Muscle layer of duodenum (tissue), 2 donors: ENCODE data around the gene HSPA9.
"Not testable (repeated sequence)": the region's sequence is repeated elsewhere in the genome, so short reads cannot be mapped to it uniquely, and the experiment has no call there.

Experiments used
- H3K27ac ChIP-seq: one replicate; pipeline ENCODE4 v1.7.0; 2013; ENCODE audit warnings: mild to moderate bottlenecking, low read length
- H3K27me3 ChIP-seq: one replicate; pipeline ENCODE4 v1.7.0; 2013; ENCODE audit warnings: low read depth, mild to moderate bottlenecking, control low read depth, low read length
- H3K36me3 ChIP-seq, 2 donors: one replicate each; pipeline ENCODE4 v1.7.0; 2013; ENCODE audit warnings: low read length in 2 of 2, control low read depth in 1 of 2, mild to moderate bottlenecking in 1 of 2; ENCODE audit not compliant: insufficient read depth in 2 of 2, control insufficient read depth in 1 of 2
- H3K4me1 ChIP-seq, 2 donors: one replicate each; pipeline ENCODE4 v1.7.0; 2013; ENCODE audit warnings: low read length in 2 of 2, mild to moderate bottlenecking in 2 of 2, control low read depth in 1 of 2, moderate library complexity in 1 of 2; ENCODE audit not compliant: insufficient read depth in 2 of 2, control insufficient read depth in 1 of 2
- H3K4me3 ChIP-seq, 2 donors: one replicate each; pipeline ENCODE4 v1.7.0; 2013; ENCODE audit warnings: low read length in 2 of 2, low read depth in 1 of 2, mild to moderate bottlenecking in 1 of 2
- H3K9me3 ChIP-seq, 2 donors: one replicate each; pipeline ENCODE4 v1.7.0; 2013; ENCODE audit warnings: low read length in 2 of 2, control low read depth in 1 of 2, mild to moderate bottlenecking in 1 of 2; ENCODE audit not compliant: control insufficient read depth in 1 of 2
- donor health status: healthy.

The HSPA9 gene

GRCh38 chr5:138517437-138517836, 57.8 kb downstream of the HSPA9 start:
- H3K9me3 ChIP-seq: no peaks in the 10 kb centered on the region
- no peak overlapping the region for H3K4me3 ChIP-seq
- H3K36me3 ChIP-seq: peaks cover 50 to 55% of the 10 kb centered on the region in 2 donors
- no peaks in the 10 kb centered on the region for H3K27me3 ChIP-seq
- no peak overlapping the region for H3K27ac ChIP-seq
- no peaks in the 10 kb centered on the region for H3K4me1 ChIP-seq

DNA sequence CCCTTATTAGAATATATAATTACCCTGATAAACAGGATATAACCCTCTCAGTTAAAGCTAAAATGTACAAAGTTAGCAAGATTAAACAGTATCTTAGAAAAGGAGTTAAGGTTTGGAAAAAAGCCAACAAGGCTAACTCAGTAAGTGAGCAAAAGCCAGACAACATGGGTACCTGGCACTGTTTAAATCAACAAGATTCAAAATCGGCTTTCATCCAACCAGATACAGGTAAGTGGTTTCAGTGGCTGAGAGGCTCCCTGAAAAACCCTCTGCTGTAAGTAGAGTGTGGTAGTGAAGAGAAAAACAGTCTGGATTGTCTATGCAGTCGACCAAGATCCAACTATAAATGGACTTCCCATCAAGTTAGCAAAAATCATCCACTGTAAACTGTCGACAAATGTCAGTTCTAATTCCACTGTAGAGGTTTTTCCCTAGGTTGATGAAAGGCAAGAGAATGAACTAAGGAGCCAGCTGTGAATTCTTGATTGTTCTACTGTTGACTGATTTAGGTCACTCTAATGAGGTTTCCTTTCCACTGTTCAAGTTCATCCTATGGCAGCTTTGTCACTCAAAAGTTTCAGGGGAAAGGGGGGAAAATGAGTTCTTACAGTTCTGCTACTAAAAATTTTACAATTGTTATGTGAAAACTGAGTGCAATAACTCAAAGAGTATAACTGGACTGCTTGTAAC, 59.5 kb downstream of the HSPA9 start:
- H3K9me3 ChIP-seq: no peaks in the 10 kb centered on the region
- H3K4me1 ChIP-seq: no peaks in the 10 kb centered on the region
- no peak overlapping the region for H3K4me3 ChIP-seq
- H3K27ac ChIP-seq: no peak overlapping the region
- no peaks in the 10 kb centered on the region for H3K27me3 ChIP-seq
- peaks cover 59 to 61% of the 10 kb centered on the region in 2 donors for H3K36me3 ChIP-seq

GRCh38 chr5:138514021-138514420, 61.2 kb downstream of the HSPA9 start:
- no peak overlapping the region for H3K4me3 ChIP-seq
- H3K27me3 ChIP-seq: no peaks in the 10 kb centered on the region
- H3K27ac ChIP-seq: no peak overlapping the region
- H3K36me3 ChIP-seq: peaks cover 66 to 74% of the 10 kb centered on the region in 2 donors
- no peaks in the 10 kb centered on the region for H3K4me1 ChIP-seq
- H3K9me3 ChIP-seq: no peaks in the 10 kb centered on the region

DNA sequence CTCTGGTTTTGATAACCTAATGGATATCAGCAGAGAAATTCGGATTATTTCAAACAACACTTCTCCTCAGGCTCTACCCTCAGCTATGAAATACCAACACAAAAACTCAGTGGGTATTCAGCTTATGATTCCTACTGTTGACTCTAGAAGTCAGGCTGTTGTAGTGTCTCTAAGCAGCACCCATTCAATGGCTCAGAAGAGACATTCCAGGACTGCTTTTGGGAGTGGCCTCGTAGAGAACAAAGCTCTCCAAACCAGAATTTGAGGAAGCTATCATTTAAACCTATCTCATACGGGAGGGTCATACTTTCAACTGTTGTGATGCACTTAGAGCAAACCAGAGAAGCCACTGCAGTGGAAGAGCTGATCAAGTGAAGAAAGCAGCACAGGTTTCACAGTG, 66.2 kb downstream of the HSPA9 start:
- no peak overlapping the region for H3K4me3 ChIP-seq
- no peak overlapping the region for H3K27ac ChIP-seq
- peaks cover 42 to 52% of the 10 kb centered on the region in 2 donors for H3K36me3 ChIP-seq
- no peaks in the 10 kb centered on the region for H3K9me3 ChIP-seq
- no peaks in the 10 kb centered on the region for H3K27me3 ChIP-seq
- peaks cover 4 to 10% of the 10 kb centered on the region in 2 donors for H3K4me1 ChIP-seq

- Histone ChIP-seq H3K36me3 (peaks cover 33 to 43% of the 10 kb centered on the region in 2 donors), H3K4me1 (peaks cover 8 to 18% of the 10 kb centered on the region in 2 donors)
- not testable (repeated sequence) for H3K4me3 ChIP-seq, H3K27ac ChIP-seq, H3K27me3 ChIP-seq, H3K9me3 ChIP-seq
Observed at GRCh38 chr5:138507485-138507884, 67.7 kb downstream of the HSPA9 start.

DNA sequence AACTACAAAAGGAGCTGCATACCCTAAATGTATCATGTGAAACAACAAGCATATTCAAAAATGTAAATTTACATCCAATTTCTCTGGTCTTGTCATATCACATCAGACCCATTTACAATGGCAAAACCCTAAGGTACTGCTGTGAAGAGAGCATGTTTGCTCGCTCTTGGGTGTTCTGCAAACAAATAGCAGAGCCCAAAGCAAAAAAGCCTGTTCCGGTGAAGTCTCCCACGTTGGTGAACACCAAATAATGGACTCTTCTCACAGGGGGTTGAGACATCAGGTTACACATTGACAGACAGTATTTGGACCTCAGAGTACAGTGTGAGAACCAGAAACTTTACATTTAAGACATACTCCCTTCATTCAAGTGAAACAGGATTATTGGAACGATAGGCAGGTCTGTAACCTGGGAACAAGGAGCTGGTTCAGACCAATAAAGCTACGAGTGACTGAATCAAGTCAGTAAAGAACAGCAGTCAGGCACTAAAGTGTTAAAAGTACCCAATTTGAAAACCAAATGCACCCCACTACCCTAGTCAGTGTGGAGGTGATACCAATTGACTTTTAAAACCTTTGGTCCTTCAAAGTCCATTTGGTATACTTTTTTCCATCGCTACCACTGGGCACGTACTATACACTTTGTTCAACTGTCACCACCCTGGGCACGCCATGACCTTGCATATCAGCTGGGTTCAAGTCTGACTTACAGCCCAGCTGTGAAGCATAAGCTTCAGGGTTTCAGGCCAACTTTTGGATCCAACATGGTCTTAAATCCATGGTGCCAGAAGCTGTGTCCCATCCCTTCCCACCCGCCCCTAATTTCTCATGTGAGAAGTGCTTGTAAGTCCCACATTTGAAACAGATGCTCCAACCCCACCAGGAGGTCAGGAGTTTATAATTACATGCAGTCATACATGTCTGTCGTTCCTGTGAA, 68.6 kb downstream of the HSPA9 start:
- Histone ChIP-seq H3K4me1 (peaks cover 8 to 18% of the 10 kb centered on the region in 2 donors), H3K36me3 (peaks cover 29 to 41% of the 10 kb centered on the region in 2 donors)

GRCh38 chr5:138504799-138505198, 70.4 kb downstream of the HSPA9 start:
- H3K9me3 ChIP-seq: no peaks in the 10 kb centered on the region

More for the DNA sequence above, 68.6 kb downstream of the HSPA9 start:
- Histone ChIP-seq H3K27me3 (no peaks in the 10 kb centered on the region), H3K9me3 (no peaks in the 10 kb centered on the region), H3K4me3 (no peak overlapping the region), H3K27ac (no peak overlapping the region)

More at GRCh38 chr5:138504799-138505198, 70.4 kb downstream of the HSPA9 start:
- no peak overlapping the region for H3K4me3 ChIP-seq
- no peak overlapping the region for H3K27ac ChIP-seq
- H3K27me3 ChIP-seq: no peaks in the 10 kb centered on the region
- peaks cover 19 to 28% of the 10 kb centered on the region in 2 donors for H3K36me3 ChIP-seq
- peaks cover 8 to 18% of the 10 kb centered on the region in 2 donors for H3K4me1 ChIP-seq
